Fibroblast of mammary gland (primary cell): Measurements from ENCODE around the gene ABAT.

Experiments used
- DNase-seq: peaks from one replicate; pipeline ENCODE4 v3.0.0-alpha.2; 2010; ENCODE audit warnings: low read depth
- H3K4me3 ChIP-seq: 2 replicates; pipeline ENCODE4 v1.5.1; 2011; ENCODE audit warnings: low read depth, mild to moderate bottlenecking, low read length, moderate library complexity; ENCODE audit not compliant: control insufficient read depth
- CTCF ChIP-seq: conservative IDR thresholded peaks from 2 replicates; pipeline ENCODE4 v1.5.1; 2011; ENCODE audit warnings: low read depth, low read length, inconsistent platforms; ENCODE audit not compliant: control insufficient read depth, insufficient read depth

The ABAT gene

GRCh38 chr16:8819411-8820034 lies 145.1 kb downstream of the ABAT start:
- TF ChIP-seq CTCF, result no peak
- H3K4me3 ChIP-seq, result no peak overlapping the region
- DNase-seq, result no peak

- no peak for DNase-seq
- TF ChIP-seq CTCF, result no peak
- no peak overlapping the region for H3K4me3 ChIP-seq
Measured at GRCh38 chr16:8822403-8822802, 148.0 kb downstream of the ABAT start.

DNA sequence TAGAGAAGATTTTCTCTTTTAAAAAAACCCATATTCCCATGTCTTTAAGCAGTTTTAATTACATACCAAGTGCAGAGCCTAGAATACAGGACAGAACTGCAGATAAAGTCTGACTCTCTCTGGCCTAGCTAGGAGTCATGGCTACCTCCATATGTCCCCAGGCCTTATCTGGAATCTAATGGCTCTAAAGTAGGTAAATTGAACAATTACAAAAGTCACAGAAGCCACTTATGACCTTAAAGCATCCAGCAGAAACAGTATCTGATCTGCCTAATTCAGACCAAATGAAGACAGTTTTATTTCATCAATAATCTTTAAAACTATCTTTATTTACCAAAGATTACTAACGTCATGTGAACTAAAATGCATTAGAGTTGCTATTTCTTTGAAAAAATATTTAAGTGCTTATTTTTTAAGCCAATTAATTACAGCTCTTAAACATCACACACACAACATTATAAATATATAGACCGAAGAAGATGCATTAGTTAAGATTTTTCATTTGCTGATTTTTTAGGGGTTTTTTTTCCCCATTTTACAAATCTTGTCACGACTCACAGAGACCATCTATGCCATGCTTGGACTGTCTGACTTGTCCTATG lies 152.0 kb downstream of the ABAT start:
- H3K4me3 ChIP-seq, result no peak overlapping the region
- DNase-seq, result no peak
- TF ChIP-seq CTCF, result no peak

- no peak overlapping the region for H3K4me3 ChIP-seq
- no peak for DNase-seq
- TF ChIP-seq CTCF, result no peak
Measured at GRCh38 chr16:8828541-8829165, 154.2 kb downstream of the ABAT start.

DNA sequence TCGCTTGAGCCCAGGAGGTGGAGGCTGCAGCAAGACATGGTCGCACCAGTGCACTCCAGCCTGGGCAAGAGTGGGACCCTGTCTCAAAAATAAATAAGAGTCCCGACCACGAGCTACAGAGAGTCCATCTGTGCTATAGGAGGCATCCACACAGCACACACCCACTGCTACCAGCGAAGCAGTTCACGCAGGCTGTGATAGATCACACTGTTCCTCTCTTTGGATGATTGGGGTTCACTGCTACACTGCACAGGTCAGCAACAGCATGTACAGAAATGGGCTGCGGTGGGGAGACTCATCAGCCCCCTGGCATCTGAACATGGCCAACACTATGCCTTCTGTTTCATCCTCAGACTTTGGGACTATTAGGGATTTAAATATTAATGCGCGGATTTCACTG lies 157.0 kb downstream of the ABAT start:
- TF ChIP-seq CTCF, result no peak
- DNase-seq, result no peak
- no peak overlapping the region for H3K4me3 ChIP-seq

DNA sequence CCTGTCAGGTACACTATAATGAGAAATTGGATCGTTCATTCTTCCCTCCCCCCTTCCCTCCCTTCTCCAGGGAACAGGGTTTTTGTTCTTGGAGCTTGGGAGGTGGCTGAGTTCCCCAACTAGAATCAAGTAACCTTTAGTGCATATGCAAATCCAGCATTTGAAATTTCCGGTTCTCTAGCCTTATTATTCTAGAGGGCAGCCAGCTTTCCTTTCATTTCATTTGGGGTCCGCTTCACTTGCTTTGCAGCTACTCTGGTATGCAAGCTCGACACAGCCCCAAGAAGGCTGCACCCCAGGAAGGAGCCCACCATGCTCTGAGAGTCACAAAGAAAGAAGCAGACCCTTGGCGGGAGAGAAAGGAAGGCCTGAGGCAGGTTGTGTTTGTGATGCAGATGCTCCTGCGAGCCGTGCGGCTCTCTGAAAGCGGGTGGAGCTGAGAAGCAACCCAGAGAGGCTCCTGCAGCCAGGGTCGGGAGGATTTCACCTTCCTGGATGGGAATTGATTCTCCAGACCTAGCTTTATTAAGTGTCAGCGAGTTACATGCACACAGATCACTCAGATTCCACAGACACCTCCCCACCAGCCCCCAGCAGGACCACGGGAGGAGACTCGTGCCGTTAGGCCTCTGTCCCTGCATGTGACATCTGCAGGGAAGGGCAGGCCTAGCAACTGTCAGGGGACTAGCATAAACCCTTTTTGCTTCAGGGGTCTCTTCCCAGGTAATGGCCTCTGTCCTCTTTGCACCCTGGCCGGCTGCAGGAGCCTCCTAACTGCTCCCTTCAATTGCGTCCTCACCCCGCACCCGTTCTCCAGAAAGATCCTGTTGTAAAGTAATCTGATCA lies 157.7 kb downstream of the ABAT start:
- no peak overlapping the region for H3K4me3 ChIP-seq
- no peak for TF ChIP-seq CTCF
- DNase-seq, result no peak
